ENCODE data around the gene CRYBG2.
"Not testable (repeated sequence)": the region's sequence is repeated elsewhere in the genome, so short reads cannot be mapped to it uniquely, and the experiment has no call there.

Gene CRYBG2

DNA sequence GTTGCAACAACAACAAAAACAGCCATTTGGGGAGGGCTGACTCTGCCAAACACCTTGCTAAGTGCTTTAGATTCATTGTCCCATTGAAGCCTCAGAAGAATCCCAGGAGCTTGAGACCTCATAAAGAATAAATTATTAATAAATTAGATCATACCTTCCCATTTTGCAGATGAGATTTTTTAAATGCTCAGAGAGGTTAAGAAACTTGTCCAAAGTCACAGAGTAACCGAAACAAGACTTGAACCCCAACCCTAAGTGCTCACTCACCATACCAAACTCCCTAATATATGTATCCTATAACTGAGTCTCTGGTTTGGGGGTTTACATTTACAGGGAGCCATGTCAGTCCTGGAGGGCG, 3.6 kb downstream of the CRYBG2 start:
- DNase-seq = no peak

DNA sequence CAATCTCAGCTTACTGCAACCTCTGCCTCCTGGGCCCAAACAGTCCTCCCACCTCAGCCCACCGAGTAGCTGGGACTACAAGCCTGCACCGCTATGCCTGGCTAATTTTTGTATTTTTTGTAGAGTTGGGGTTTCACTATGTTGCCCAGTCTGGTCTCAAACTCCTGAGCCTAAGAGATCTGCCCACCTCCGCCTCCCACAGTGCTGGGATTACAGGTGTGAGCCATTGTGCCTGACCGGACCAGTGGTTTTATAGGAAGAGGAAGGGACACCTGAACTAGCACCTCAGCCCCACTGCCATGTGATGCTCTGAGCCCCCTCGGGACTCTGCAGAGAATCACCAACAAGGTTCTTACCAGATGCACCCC, 4.1 kb downstream of the CRYBG2 start:
- no peak for DNase-seq

DNA sequence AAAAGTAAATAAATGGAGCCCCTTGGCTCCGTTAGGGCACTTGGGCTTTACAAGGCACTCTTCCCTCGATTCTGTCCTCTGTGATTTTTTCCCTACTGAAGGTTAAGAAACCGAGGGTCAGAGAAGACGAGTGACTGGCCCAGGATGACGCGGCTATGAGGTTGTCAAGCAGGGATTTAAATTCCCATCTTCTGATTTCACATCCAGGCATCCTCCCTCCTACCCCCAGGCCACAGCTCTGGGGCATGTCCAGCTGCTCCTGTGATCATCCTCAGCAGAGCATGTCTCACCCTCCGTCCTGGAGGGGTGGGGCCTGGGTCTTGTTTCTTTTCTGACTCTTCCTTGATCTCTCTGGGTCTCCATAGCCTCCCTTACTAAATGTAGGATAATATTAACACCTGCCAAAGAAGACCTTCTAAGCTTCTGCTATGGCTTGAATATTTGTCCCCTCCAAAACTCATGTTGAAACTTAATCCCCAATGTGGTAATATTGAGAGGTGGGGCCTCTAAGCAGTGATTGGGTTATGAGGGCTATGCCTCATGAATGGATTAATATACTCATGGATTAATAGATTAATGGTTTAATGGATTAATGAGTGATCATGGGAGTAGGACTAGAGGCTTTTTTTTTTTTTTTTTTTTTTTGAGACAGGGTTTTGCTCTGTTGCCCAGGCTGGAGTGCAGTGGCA, 4.6 kb downstream of the CRYBG2 start:
- no peak for DNase-seq

DNA sequence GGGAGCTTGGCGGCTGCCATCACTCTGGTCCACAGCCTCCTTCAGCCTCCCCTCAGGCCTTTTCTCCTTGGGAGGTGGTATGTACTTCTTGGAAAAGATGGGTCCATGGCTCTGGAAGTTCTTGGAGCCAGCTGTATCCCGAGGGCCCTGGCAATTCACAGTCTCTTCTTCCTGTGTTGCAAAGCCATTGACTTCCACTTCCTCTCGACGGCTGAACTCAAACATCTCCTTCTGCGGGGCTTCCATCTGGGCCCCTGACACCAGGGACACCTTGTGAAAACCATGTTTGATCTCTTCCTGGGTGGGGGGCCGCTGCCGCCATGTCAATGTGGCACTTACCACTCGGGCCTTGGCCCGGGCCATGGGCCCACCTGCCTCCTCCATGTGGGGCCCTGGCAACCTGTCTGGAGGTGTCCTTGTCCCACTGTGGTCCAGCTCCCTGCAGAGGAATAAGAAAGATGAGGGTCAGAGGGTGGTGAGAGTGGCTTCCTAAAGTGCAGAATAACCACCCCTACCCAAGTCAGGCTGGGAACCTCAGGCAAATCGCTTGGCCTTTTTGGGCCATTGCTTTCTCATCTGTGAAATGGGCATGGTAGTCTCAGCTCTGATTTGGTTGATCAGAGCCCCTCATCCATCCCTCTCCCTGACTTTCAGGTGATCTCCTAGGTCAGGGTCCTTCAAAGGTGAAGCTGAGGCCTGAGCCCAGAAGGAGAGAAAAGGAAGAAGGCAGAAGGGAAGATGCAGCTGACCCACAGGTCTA, 7.5 kb downstream of the CRYBG2 start:
- DNase-seq = no peak

DNA sequence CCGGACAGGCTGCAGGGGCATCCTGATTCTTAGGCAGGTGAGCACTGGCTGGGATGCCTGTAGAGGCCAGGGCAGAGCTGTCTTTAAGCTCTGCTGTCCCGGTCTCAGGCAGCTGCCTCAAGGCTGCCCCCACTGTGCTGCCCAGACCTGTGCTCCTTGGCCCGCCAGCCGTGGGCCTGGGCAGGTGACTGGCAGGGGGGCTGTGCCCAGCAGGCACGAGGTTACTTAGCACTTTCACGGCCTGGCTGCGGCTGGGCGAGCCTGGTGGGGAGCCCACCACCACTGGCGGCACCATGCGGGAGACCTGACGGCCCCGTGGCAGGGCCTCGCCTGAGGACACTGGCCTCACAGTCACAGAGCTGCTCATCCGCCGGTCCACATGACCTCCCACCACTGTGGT, 8.2 kb downstream of the CRYBG2 start:
- DNase-seq = no peak

DNA sequence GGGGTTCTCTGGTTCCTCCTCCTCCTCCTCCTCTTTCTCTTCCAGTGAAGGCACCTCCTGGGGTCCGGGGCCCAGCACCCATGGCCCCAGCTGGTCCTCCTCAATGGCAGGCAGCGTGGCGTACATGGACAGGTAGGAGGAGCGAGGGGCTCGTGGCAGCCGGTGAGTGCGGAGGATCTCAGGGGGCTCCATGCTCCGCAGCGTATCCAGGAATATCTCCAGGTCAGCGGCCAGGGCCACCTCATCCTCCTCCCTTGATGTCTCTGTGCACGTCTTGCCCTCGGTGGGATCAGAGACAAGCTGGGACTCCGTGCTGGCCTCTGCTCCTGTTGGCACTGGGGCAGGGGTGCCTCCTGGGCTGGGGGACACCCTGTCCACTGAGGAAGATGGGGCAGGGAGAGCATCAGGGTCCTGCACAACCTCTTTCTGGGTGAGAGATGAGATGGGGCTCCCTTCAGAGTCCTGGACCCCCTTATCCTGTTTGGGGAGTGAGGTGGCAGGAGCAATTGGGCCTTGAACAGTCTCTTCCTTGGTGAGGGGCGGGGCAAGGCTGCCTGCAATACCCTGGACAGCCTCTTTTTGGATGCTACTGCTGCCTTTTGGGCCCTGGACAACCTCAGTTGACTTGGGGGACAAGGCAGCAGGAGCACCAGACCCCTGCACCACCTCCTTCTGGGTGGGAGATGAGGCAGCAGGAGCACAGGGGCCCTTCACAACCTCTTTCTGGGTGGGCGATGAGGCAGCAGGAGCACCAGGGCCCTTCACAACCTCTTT, 9.6 kb downstream of the CRYBG2 start:
- DNase-seq = no peak

DNA sequence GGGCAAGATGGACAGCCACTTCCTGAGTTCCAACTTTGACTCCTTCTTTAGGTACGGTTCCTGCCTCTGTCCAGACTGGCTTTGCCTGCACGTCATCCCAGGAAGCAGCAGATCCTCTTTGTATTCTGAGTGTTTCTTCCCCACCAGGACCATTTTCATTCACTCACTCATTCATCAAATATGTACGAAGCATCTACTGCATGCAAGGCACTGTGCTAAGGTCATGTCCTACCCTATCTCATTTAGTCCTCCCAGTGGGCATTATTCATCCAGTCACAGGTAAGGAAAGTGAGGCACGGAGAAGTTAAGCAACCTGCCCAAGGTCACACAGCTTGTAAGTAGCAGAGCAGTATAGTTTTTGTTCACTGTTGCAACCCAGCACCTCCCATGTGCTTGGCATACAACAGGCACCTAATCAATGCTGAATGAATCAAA, 13.9 kb downstream of the CRYBG2 start:
- DNase-seq = no peak

DNA sequence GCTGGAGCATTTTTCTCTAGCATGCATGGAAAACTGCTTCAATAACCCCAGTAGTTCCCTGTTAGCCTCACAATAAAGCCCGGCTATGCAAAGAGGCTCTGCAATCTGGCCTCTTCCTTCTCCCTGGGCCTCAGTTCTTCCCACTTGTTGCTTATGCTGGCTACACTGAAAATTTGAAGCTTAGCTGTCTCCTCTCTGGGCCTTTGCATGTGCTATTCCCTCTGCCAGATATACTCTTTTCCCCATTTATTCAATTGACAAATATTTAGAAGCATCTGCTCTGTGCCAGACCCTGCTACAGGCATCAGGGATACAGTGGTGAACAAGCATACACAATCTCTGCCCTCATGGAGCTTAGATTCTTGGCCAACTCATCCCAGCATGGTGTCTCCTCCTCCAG, 15.3 kb downstream of the CRYBG2 start:
- DNase-seq = no peak

DNA sequence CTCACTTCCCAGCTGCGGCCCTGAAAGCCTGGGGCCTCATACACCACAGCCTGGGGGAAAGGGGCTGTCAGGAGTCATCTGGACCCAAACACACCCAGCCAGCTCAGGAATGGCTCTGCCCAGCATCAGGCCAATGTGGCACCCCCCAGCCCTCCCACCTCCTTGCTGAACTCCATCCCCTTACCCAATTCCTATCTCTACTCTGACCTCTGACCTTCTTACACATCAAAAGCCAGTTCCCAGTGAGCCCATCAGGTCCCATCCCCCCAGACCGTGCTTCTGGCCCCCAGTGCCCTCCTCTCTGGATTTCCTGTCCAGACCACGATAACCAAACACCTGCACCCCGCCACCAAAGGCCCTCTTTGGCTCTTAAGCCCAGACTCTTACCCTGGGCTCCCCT, 16.3 kb downstream of the CRYBG2 start:
- no peak for DNase-seq

DNA sequence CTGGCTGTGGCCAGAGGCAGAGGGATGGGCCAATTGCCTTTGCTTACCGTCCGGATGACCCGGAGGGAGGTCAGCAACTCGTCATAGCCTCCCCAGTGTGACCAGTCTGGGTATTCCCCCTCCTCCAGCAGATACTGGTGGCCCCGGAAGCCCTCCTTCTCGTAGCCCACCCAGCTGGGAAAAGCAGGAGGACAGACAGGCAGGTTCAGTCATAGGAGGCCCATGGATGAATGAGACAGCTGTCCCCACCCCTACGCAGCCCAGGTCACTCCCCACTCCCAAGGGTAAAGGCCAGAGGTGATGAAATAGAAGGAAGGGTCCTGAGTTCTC, 16.8 kb downstream of the CRYBG2 start:
- no peak for DNase-seq

DNA sequence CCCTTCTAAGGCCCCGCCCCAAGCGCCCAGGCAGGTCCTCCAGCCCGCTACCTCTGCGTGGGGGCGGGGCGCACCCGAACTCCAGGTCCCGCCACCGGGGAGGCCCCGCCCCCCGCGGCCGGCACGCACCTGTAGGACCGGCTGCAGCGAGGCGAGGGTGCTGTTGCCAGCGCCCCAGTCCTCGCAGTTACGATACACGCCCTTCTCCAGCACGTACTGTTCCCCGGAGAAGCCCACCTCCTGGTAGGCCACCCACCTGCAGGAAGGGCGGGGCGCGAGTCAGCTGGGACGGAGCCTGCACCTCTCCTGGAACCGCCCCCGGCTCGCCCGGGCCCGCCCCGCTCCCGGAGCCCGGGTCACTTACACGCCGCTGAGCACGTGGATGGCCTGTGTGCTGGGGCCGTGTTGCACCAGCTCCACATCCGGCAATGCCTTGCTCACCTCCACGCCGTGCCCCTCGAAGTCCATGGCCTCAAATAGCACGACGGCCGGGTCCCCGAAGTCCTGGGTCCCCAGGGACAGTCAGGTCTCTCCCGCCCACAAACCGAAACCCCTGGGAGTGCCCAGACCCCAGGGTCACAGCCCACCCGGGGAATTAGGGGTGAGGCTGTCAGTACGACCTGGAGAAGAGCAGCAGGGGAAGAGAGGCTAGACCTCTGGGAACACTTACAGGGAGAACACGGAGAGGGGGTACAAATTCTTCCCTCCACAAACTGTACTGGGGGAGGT, 17.3 kb downstream of the CRYBG2 start:
- peak; percentile 76 for DNase-seq

DNA sequence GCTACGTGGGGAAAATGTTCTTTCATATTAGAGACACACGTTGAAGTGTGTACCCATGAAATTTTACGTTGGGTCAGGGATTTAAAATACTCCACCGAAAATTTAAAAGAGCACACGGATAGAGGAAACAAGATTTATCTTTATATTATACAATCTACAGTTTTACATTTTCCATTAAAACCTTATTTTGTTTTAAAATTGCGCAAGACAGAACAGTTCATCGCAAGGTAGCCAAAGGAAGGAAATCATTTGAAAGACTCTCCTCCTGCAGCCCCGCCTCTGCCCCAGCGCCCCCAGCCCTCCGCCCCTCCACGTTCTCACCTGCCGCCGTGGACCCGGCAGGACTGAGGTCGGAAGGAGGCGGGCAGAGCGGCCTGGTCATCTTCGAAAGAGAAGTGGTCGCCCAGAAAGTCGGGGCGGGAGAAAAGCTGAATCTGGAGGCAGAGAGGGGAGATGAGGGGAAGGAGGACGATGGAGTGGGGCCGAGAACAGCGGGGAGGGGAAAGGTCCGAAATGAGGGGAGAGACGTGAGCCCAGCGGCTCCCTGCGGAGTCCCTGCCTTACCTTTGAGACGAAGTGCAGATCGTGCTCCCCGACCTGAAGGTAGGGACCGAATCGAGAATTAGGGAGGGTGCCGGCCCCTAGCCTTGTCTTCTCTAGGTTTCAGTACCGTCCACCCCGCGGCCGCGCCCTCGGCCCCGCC, 18.0 kb downstream of the CRYBG2 start:
- no peak for DNase-seq

DNA sequence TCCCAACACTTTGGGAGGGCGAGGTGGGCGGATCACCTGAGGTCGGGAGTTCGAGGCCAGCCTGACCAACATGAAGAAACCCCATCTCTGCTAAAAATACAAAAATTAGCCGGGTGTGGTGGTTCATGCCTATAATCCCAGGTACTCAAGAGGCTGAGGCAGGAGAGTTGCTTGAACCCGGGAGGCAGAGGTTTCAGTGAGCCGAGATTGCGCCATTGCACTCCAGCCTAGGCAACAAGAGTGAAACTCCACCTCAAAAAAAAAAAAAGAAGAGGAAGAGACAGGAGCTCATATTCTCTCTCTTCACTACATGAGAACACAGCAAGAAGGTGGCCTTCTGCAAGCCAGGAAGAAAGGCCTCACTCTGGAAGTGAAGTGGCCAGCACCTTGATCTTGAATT, 20.6 kb downstream of the CRYBG2 start:
- DNase-seq = not testable (repeated sequence)

DNA sequence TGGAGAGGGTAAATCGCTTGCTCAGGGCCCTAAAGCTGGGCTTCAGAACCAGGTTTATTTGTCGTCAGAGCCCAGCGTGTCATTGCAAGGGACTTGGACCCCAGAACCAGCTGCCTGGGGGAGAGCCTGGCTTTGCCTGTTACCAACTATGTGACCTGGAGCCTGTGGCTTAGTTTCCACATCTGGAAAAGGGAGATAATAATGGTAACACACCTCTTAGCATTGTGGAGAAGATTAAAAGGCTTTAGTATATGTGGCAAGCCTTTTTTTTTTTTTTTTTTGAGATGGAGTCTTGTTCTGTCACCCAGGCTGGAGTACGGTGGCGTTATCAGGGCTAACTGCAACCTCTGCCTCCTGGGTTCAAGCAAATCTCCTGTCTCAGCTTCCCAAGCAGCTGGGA, 23.7 kb downstream of the CRYBG2 start:
- DNase-seq = no peak

DNA sequence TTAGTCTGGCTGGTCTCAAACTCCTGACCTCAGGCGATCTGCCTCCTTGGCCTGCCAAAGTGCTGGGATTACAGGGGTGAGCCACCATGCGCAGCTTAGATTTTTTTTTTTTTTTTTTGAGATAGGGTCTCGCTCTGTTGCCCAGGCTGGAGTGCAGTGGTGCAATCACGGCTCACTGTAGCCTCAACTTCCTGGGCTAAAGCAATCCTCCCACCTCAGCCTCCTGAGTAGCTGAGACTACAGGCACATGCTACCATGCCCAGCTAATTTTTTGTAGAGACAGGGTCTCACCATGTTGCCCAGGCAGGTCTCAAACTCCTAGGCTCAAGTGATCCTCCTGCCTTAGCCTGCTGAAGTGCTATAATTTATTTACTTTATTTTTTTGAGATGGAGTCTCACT, 24.6 kb downstream of the CRYBG2 start:
- not testable (repeated sequence) for DNase-seq

DNA sequence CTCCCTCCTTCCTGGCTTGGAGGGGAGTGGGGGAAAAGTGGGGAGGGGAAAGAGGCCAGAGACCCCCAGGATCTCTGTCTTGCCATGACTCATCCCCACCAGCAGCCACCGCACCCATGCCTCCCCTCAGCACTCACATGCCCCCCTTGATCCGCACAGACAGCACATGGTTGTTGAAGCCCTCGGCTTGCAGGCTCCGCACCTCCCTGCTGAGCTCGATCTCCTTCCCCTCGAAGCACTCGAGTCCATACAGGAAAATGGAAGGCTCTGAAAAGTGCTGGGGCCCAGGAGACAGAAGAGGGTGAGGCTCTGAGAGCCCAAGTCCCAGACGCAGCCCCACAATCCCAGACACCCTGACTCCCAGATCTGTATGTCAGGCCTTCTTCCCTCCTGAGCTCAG, 25.3 kb downstream of the CRYBG2 start:
- no peak for DNase-seq

DNA sequence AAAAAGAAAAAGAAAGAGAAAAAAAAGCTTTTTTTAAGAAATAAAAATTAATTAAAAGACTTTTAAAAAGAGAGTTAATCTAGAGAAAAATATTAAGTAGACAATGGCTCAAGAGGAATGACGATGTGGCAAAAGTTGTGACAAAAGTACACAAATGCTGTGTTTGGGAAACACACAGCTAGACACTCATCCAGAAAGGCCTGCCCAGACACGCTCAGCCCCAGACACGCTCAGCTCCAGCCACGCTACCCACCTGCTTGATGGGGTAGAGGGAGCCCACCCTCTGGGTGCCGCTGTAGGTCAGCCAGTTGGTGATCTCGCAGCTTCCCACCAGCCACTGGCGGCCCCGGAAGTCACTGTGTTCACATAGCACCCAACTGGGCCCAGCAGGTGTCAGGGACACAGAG, 26.0 kb downstream of the CRYBG2 start:
- no peak for DNase-seq

DNA sequence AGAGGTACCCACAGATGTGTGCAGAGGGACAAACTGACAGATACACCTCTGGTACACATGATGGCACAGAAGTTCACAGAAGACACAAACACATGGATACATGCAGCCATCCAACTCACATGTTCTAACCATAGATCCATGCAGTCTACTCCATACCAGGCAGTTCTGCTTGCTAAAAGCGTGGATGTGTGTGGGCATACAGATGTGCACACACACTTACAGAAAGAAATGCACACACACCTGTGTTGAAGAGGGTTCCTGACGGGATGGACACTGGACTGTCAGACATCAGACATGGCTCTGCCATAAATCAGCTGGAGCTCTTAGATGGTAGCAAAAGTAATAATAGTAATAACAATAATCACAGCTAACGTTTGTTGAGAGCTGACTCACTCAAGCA, 29.4 kb downstream of the CRYBG2 start:
- no peak for DNase-seq

DNA sequence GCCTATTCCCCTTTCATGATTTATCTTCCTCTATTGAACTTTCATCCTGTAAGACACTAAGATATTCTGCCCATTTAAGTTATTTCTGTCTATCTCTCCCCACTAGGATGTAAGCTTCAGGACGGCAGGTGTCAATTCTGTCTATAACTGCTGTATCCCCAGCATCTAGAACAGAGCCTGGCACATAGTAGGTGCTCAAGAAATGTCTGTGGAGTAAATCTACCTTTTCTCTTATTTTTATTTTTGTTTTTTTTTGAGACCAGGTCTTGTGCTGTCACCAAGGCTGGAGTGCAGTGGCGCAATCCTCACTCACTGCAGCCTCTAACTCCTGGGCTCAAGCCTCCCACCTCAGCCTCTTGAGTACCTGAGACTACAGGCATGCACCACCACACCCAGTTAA, 30.5 kb downstream of the CRYBG2 start:
- no peak for DNase-seq

DNA sequence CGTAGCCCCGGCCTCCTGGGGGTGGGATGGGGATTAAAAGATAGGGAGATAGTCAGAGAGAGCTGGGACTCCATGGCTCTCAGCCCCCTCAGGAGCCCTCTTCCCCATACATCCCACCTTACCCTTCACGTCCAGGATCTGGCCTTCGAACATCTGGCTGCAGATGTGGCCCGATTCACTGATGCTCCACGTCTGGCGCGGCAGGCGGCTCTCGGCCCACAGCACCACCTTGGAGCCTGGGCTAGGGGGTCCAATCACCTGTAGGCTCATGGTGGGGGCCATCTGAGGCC, 31.9 kb downstream of the CRYBG2 start:
- DNase-seq = no peak

DNA sequence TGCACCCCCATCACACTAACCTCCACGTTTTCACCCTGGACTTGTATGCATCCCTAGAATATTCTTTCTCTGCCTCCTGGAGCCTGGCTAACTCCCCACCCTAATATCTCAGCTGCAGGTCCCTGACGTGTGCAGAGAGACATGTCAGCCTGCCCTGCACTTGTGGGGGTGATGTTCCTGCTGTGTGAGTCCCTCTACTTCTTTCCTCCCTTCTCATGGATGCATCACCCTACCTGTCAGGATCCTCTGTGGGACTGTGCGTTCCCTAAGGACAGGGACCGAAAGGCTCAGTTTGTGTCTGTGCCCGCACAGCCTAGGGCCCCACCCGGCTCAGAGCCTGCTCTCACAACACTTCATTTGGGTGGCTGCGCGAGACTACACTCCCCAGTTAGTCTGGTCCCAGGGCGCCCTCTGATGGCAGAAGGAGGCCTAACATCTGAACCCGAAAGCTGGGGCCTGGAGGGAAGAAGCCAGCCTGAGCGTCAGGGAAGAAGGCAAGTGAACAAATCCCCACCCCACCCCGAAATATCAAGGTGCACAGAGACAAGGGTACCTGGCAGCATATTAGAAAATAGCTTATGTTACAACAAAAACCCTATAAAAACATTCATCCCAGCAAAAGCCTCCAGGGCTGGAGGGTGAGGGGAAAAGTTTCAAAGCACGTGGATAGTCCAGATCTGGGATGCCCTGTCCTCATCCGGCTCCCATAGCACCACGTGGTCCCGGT, 32.5 kb downstream of the CRYBG2 start:
- peak; percentile 93 for DNase-seq

DNA sequence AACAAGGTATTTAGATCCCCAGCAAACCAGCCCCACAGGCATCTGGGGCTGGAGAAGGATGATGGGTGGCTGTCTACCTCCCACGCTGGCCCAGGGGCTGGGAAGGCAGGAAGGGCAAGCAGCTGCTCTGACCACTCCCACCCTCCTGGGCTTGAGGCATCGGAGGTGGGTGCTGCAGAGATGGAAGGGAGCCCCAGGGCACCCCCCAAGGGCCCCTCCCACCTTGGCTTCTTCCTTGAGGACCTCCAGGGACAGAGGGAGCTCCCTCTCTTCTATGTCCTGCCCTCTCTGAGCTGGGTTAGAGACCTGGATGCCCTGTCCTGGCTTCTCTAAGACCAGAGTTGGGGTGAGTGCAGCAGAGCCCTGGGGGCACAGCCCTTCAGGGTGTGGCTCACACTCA, 33.0 kb downstream of the CRYBG2 start:
- no peak for DNase-seq

Data from effector CD8-positive, alpha-beta T cell (primary cell).